Activated CD4-positive, alpha-beta T cell treated with anti-CD3 and anti-CD28 coated beads, Interleukin-2, Interleukin-6, amounts not matched to agents 100 ng/mL and 50 ng/mL, durations not matched to agents 16 hours and 8 hours (primary cell): Measurements from ENCODE around the gene NASP.

Experiments
- DNase-seq: peaks from one replicate; pipeline ENCODE4 v3.0.0-alpha.2; 2020

The NASP gene

DNA sequence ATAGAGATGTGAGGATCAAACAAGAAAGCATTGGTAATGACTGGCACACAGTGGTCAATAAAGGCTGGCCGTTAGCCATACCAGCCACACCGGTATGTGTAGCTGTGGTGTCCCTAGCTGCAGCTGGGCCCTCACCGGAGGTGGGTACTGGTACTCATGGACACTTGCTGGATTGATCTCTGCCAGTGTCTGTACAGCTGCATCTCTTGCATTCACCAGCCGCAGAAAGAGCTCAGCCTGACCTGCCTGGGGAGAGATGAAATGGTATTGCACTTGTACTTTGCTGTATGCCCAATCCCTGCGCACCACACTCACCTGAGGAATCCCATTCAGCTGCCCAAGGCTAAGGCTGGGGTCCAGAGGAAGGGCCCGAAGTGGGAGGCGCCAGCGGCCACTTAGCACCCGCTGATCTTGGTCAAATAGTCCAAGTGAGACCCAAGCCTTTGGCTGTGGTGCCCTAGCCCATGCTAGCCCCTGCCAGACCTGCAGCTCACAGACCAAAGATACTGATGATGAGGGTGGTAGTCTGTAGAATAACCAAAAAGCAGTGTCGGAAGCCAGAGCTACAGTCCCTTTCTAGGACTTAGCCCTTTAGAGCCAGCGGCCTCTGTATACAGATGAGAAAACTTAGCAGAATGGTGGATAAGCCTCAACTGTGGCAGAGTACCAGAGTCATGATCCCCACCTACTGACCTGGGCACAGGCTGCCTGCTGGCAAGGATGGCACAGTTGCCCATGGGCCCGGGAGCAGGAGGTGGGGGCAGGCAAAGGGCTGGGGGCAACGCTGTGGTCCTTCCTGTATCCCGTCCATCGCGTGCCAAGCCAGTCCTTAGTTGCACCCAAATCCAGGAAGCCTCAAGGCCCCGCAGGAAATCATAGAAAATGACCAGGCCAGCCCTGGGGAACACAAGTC, 37.0 kb downstream of the NASP start:
- no peak for DNase-seq

DNA sequence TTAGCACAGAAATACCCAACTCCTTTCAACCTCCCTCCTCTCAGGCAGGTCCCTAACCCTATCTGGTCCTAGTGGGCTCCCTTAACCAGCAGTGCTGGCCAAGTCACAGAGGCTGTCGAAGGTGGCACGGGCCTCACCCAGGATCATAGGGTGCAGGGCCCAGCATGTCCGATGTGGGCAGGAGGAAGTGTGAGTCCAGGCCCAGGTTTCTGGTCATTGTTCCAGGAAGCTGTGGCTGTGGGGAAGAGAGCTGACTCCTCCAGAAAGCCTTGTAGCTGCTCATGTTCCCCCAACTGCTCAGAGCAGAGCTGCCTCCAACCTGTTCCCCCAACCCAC, 37.6 kb downstream of the NASP start:
- no peak for DNase-seq

DNA sequence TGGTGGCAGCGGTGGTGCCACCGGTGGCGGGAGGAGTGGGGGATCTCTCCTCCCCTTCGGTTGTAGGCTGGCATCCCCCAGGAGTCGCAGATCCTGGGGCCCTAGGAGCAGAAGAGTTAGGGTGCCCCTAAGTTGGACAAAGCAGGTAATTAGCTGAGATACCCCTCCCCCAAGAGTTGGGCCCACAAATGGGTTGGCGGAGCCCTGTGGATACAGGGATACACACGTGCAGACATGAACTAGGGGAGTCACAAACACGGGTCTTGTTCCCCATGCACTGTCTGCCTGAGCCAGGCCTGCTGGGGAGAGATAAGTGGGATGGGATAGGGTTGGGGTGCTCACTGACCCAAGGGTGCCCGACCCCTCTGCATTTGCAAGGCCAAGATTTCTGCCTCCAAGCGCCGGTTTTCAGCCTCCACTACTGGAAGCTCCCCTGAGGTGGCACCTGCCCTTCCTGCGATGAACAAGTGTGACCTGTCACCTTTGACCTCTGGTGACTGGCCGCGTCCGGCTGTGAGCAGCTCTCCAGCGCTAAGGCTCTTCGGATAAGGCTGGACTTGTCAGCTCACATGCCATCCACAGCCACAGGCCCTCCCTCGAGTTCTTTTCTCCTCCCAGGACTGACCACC, 38.2 kb downstream of the NASP start:
- no peak for DNase-seq

DNA sequence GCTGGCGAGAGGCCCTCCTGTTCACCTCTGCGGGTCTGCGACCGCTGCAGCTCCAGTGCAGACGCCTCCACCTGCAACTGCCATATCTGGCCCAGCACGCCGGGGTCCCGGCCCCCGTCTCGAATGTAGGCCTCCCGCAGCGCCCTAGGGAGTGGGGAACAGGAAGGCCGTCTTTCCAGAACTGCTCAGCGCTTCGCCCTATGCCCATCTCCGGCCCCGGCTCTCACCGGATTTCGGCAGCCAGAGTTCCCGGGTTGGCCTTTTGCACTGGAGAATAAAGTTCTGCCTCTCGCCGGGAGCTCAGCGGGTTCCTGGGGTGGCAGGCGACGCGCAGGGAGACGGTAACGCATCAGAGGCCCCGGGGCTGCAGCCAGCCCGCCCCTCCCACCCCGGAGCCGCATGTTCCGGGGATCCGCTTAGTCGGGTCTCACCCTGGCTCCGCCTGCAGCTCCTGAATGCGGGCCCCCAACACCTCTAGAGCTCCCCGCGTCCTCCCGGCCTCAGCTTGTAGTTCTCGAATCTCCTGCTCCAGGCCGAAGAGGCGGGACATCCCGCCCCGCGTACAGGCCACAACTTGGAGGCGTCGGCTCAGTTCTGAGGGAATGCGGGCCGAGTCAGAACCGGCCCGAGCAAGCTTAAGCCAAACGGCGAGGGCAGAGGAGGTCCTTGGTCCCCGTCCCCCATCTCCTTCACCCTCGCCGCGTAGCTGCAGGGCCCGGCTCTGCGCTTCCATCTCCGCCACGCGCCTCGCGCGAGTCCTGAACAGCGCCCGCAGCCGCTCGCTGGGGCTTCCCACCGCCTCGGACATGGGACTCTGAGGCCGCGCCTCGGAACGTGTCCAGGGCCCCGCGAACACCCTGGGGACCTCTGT, 38.9 kb downstream of the NASP start:
- no peak for DNase-seq

DNA sequence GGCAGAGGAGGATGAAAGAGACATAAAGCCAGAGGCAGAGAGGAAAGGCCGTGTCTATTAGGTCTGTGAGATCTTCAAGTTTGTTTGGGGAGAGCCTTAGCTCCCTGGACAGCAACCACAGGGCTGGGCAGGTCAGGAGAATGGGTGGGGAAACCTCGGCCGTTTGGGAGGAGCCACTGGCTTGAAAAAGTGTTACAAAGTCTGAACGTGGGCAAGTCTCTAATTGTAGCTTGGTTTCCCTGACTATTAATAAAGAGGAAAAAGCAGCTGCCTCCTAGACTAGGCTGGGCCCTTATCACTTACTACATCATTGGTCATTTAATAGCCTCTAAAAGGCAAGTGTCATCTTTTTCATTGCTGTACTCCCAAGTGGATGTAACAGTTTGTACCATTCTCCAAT, 40.1 kb downstream of the NASP start, which contains the start of gene CCDC17:
Gene CCDC17 (minus strand): TSS at position 83 of the 400 bp plus-strand sequence. CDS start 145 bp downstream, outside the sequence.
- no peak for DNase-seq

DNA sequence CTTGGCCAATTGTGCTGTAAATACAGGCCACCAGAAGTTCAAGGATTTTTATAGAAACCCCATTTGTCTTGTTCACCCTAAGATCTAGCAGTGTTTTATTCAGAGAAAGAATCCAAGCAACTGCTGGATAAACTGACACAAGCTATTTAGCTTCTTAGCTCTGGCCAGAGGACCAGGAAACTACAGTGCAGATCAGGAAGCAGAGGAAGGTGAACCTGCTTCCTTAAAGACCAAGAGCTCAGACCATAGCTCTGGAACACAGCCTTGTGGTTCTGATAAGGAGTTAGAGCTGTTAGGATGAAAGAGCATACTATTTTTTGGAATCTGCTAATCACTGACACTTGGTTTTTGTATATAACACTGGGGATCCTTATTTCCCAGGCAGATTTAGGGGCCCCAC, 45.2 kb downstream of the NASP start:
- DNase-seq: no peak

DNA sequence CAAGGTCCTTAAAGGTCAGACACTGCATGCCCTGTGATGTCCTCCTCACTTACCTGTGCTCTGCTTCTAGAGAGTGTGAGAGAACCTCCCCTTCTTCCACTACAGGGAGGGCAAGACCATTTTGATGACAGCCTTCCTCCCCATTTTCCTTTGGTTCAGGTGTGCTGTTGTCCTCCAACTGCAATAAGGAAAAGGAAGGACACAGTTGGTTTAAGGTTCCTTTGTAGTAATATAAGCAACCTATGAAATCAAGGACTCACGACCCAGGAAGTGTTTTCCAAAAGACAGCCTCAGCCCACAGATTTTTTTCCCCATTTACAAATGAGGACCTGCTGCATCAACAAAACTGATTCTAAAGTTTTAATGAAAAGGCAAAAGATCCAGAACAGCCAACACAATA, 46.6 kb downstream of the NASP start:
- DNase-seq: no peak

DNA sequence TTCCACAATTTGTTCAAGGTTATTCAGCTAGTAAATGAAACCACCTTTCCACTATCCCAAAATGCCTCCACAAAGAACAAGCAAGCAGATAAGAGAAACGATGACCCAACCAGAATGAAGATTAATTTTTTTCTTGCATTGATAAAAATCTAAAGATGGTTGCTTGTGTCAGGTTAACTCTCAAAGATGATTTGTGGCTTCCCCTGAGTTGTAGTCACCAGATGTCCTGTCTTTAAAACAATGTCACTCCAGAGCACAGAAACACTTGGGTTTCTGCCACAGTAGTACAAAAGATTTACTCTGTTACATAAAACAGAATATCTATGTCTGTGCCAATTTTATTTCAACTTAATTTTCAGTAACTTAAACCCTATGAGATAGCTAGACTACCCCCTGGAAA, 51.4 kb downstream of the NASP start:
- no peak for DNase-seq

DNA sequence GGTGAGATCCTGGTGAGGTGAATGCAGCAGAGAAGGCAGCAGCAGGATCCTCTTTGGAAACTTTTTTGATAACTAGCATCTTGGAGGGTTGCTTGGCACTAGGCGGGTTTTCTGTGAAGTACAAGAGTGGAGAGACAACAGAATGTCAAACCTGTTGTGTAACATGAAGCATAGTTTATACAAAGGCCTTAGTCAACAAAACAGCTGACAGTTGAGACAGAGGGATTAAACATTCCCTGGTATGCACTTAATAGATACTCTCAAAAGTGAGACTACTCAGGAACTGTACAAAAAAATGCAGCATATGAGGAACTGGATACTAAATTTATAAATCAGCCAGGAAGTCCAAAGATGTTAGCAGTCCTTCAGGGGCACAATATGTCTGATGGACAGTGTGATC, 56.5 kb downstream of the NASP start:
- DNase-seq: no peak

DNA sequence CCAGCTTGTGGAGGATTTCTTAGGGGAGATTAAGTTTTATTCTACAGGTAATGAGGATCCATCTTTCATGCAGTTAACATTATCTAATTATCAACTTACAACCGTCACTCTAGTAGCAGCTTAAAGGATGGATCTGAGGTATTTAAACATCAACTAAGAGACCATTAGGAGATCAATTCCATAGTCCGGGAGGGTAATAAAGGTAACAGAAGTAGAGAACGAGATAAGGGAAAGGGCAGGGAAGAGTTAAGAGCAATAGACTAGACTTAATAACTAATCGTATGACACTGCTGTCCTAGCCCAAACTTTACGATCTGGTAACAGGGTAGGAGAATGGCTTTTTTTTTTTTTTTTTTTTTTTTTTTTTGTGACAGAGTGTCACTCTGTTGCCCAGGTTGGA, 59.5 kb downstream of the NASP start:
- DNase-seq: no peak

DNA sequence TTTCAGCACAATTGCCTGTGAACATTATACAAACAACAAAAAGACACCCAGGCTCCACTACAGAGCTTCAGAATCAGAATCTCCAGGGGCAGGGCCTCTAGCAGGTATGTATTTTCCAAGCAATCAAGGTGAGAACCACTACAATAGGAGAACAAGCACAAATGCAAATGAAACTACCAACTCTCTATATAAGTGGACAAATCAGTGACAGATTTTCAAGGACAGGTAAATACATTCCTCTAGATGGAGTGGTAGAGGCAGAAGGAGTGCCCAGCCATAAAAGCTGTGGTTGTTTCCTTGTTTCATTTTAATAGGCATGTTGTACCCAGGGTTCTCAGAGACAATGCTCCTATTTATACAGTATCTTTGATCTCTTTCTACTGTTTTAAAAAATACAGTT, 60.1 kb downstream of the NASP start:
- no peak for DNase-seq

DNA sequence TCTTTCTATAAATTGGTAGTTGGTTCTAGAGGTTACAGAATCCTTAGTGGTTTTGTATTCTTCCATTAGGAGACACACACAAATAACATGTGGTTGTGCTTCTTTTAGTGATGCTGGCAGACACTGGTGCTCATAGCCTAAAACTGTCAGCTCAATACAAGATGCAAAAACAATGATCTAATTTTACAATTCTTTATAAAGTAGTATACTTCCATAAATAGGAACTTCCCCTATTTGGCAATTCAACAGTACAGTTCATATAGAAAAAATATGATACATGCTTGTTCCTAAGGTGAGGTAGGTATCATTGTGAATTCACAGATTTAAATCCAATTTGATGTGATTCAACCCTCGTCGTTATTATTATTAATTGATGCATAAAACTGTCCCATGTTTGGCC, 60.8 kb downstream of the NASP start:
- no peak for DNase-seq

DNA sequence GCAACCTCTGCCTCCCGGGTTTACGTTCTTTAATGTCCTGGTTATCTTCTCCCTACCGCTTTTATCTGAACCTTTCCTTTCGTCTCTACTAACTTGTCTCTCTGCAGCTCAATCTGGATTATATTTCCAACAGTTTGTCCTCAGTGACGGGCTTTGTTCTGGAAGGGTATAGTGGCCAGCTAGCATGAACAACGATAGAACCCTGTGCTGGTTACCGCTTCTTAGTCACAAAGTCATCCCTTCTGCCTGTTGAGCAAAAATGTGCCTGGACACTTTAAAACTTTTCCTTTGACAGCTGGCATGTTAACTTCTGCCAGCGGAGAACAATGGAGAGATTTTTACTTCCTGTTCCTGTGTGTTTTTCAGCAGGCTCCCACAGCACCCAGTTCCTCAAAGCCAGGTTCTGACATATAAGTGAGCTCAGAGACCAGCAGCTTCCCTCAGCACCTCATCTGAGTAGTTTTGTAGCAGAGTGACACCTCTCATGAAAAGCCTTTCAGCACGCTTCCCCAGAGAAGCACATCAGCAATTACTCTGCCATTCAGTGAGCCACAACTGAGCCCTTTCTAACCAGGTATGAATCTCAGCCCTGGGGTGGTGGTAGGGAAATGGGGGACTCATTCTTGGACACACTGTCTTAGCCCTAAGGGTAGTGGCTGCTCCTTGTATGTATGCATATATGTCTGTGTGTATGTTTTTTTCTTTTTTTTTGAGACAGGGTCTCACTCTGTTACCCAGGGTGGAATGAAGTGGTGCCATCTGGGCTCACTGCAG, 63.6 kb downstream of the NASP start:
- DNase-seq: no peak

DNA sequence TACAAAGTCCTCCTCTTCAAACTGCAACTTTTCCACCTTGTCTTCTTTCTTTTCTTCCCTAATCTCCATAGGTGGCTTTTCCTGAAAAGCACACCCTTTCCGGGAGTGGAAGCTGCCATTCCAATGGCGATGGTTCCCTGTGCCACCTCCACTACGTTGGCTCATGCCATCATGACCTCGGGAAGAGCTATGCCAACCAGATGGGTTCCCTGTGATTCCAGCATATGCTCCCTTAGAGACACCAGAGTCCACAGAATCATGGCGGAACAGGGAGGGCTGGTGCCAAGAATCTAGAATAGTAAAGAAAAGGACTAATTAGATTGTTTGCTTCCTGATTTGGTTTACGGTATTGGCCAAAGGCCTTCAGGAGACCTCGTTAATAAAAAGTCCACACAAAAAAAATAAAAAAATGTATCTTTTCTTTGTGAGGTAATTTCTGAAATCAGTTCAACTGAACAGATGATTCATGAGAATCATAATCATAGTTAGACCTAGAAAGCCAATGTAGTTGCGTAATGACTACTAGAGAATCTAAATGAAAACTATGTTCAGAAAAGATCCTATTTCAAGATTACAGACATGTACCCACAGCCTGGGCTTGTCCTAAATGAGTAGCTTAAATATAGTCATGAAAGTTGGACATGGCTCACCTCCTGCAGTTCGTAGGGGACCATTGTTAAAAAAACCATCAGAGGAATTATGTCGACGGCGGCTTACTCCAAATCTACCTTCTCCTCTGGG, 70.9 kb downstream of the NASP start:
- DNase-seq: peak; percentile 72

DNA sequence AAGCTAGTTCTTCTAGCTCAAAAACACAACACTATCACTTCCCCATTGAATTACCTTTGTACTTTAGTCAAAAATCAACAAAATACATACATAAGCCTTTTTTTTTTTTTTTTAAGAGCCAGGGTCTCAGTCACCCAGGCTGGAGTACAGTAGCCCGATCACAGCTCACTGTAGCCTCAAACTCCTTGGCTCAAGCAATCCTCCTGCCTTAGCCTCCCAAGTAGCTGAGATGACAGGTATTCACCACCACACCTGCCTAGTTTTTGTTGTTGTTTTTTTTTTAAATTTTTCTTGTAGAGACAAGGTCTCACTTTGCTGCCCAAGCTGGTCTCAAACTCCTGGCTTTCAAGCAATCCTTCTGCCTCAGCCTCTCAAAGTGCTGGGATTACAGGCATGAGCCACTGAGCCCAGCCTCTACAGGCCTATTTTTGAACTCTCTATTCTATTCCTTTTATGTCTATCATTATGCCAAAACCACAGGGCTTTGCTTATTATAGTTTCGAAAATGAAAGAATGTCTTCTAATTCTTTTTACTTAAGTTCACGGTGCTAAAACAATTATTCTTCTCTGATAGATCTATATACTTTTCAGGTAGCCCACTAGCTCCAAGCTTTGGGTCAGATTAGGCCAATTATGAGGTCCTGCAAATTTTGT, 72.9 kb downstream of the NASP start:
- no peak for DNase-seq

DNA sequence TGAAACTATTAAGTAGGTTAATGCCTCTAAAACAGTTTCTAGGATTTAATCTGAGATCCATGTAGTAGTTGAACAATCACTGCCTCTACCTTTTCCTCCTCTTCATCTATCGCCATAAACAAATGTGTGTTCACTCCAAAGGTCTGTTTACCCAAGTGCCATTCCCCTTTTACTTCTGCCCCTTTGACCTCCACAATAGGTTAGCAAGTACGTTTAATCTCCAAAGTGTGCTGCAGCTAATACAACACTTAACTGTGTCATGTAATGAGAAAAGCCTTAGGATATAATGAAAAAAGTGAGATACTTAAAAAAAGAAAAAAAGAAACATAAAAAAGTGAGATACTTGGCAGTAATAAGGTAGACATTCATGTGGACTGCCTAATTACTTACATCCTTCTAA, 74.3 kb downstream of the NASP start:
- no peak for DNase-seq

DNA sequence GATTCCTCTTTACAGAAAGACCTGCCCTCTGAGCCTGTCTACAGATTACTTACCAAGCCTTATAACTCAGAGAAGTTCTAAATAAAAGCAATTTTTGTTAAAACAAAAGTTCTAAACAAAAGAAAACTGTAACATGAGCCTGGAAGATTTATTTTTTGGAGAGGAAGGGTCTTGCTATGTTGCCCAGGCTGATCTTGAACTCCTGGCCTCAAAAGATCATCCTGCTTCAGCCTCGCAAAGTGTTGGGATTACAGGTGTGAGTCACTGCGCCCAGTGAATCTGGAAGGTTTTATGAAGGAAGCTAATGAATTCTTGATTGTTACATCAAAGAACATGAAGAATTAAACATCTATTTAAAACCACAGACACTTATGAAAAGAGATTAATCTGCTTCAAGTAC, 75.4 kb downstream of the NASP start:
- no peak for DNase-seq

DNA sequence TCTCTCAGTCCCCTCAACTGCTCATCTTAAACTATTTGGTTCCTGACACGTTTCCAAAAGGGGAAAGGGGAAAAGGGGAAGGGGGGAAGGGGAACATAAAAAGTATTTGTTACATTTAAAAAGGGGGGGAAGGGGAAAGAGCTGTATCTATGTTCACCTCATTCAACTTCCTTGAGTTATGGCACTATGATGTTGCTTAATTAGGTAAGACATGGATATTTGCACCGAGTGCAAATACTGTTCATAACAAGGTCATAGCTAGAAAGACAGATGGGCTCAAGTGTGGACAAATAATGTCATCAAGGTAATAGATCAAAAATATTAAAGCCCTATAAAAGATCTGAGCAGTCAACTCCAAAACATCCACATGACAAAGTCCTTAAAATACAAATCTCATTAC, 76.5 kb downstream of the NASP start:
- DNase-seq: no peak

DNA sequence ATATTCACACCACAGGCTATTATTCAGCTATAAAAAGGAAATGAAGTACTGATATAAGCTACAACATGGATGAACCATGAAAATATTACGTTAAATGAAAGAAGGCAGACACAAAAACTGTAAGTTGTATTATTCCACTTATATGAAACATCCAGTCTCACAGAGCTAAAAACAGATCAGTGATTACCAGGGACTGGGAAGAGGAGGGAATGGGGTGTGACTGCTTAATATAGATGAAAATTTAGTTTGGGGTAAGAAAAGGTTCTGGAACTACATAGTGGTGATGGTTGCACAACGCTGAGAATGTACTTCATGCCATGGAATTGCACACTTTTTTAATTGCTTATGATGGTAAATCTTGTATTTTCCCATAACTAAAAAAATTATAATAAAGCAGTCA, 83.0 kb downstream of the NASP start:
- no peak for DNase-seq

DNA sequence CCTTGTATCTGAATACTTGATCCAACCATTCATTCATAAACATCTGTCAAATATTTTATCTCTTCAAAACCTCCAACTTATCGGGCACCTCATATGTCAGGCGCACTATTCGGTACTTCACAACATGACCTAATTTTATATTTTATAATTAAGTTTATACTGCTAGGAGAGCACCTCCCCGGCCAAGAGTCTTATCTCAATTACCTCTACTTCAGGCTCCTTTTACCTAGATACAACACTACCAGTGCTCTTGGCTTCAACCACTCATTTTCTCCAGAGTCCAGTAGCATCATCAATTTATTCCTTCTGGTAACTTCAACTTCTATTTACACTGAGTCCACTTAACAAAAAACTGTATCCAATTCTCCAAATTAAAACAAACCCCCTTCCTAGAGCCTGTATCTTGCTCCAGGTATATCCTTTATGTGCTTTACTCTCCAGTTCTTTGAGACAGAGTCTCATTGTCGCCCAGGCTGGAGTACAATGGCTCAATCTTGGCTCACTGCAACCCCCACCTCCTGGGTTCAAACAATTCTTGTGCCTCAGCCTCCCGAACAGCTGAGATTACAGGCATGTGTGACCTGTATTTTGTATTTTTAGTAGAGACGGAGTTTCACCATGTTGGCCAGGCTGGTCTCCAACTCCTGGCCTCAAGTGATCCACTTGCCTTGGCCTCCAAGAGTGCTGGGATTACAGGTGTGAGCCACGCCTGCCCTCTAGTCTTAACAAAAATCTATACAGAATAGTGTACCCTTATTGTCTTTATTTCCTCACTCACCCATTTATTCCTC, 83.7 kb downstream of the NASP start:
- DNase-seq: no peak
